ENCODE measurements around the gene SKP1. TPM values are rescaled to one million over a fixed set of nuclear protein-coding genes. Genes with fewer than 3 reads are reported as not detected.
A peak's percentile ranks its signal among the peaks of the same experiment; 100 is the strongest.

The SKP1 gene
- total and polyA plus RNA-seq, 10 of the 15 experiments (the other 5 are each of a cell fraction or from before 2014, with no cell fraction given): 100 to 1,686 (median 519) TPM

DNA sequence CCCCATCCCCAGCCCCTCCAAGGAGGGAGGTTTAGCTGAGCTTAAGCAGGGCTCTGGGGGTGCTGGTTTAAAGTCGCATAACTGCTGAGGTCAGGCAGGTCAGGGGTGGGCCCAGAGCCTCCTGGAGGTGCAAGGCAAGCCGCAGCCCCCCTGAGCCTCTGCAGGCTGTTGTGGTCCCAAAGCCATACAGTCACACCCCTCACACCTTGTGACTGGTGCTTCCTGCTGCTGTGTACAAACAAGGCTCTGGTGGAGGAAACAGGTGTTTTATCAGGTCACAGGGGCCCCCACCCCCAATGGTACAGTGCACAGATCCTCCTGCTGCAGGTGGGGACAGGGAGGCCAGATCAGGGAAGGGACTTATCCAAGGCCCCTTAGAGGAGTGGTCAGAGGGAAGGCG lies 54.2 kb downstream of the SKP1 start:
- peaks cover 2 to 3% of the 10 kb centered on the region in 2 experiments; a peak in 2 of 4 replicates for H3K36me3 ChIP-seq (ENCODE audit: control insufficient read depth in 2 of 2, insufficient read depth in 2 of 2, low read length in 1 of 2)
- in situ Hi-C loops (cut with MboI) (no loop called here), intact Hi-C loops (cut with micrococcal nuclease; ENCODE audit: unreplicated experiment) (no loop called here)
- no peaks in the 10 kb centered on the region for H4K20me1 ChIP-seq (ENCODE audit: control insufficient read depth, insufficient read depth)
- no peak overlapping the region for H3K9ac ChIP-seq (ENCODE audit: control insufficient read depth, insufficient read depth, low read length)
- H3K27ac ChIP-seq (ENCODE audit: control insufficient read depth, insufficient read depth): no peak overlapping the region
- no peaks in the 10 kb centered on the region for H3K27me3 ChIP-seq (replicated peaks in 1 of 2; ENCODE audit: control insufficient read depth in 2 of 2, insufficient read depth in 2 of 2, low read length in 1 of 2)
- RAD21 ChIA-PET (ENCODE audit: unreplicated experiment): interaction anchor here (0.8 to 8.7 kb wide), 5 partner anchors 9 to 51 kb away, joined by 3 to 128 read pairs (median 6); partner anchors contain the start of gene TCF7
- 19% methylated on average over 3 of the region's 3 CpGs for WGBS (ENCODE audit: insufficient coverage, insufficient replicate concordance, low lambda C conversion rate, missing lambda C conversion rate)
- BruUV-seq (replicated peaks): no TSS peak
- H3K4me1 ChIP-seq (ENCODE audit: control insufficient read depth, insufficient read depth, low read length): peaks cover 49% of the 10 kb centered on the region
- POLR2A ChIA-PET: interaction anchor here (0.6 to 19.5 kb wide), 3 partner anchors 8 to 17 kb away, joined by 3 to 291 read pairs (median 102); partner anchors contain the start of gene TCF7
- FAIRE-seq (no peak), DNase-seq (ENCODE audit: low read depth, low spot score) (no peak), ATAC-seq (0 out of 3 replicates have a peak, but pooled peaks have one; percentile 1)
- peaks cover 5% of the 10 kb centered on the region for H3K79me2 ChIP-seq (ENCODE audit: control insufficient read depth, insufficient read depth, low read length)
- no peak overlapping the region for H3K4me3 ChIP-seq
- no peak overlapping the region for H2AFZ ChIP-seq (ENCODE audit: control insufficient read depth, low read depth, low read length)
- H3K9me3 ChIP-seq (replicated peaks; ENCODE audit: control insufficient read depth, insufficient read depth, low read length): no peaks in the 10 kb centered on the region
- SMC1A ChIA-PET (ENCODE audit: uncharacterized antibody, unreplicated experiment): interaction anchor here (0.7 to 1.4 kb wide), 3 partner anchors 16 to 83 kb away, joined by 3 to 4 read pairs (median 3); no protein-coding TSS in a partner anchor
- CTCF ChIA-PET: interaction anchor here (1.5 to 12.1 kb wide), 4 partner anchors 19 to 83 kb away, joined by 6 to 184 read pairs (median 56); no protein-coding TSS in a partner anchor
- H3K4me2 ChIP-seq (ENCODE audit: control insufficient read depth, insufficient read depth): peak overlapping the region; percentile 22; the same call in 1 of the 2 replicates
- TF ChIP-seq, protein P1, sequence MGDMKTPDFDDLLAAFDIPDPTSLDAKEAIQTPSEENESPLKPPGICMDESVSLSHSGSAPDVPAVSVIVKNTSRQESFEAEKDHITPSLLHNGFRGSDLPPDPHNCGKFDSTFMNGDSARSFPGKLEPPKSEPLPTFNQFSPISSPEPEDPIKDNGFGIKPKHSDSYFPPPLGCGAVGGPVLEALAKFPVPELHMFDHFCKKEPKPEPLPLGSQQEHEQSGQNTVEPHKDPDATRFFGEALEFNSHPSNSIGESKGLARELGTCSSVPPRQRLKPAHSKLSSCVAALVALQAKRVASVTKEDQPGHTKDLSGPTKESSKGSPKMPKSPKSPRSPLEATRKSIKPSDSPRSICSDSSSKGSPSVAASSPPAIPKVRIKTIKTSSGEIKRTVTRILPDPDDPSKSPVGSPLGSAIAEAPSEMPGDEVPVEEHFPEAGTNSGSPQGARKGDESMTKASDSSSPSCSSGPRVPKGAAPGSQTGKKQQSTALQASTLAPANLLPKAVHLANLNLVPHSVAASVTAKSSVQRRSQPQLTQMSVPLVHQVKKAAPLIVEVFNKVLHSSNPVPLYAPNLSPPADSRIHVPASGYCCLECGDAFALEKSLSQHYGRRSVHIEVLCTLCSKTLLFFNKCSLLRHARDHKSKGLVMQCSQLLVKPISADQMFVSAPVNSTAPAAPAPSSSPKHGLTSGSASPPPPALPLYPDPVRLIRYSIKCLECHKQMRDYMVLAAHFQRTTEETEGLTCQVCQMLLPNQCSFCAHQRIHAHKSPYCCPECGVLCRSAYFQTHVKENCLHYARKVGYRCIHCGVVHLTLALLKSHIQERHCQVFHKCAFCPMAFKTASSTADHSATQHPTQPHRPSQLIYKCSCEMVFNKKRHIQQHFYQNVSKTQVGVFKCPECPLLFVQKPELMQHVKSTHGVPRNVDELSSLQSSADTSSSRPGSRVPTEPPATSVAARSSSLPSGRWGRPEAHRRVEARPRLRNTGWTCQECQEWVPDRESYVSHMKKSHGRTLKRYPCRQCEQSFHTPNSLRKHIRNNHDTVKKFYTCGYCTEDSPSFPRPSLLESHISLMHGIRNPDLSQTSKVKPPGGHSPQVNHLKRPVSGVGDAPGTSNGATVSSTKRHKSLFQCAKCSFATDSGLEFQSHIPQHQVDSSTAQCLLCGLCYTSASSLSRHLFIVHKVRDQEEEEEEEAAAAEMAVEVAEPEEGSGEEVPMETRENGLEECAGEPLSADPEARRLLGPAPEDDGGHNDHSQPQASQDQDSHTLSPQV (IDR thresholded peaks at IDR 0.05): no peak
- TF ChIP-seq, protein P2, sequence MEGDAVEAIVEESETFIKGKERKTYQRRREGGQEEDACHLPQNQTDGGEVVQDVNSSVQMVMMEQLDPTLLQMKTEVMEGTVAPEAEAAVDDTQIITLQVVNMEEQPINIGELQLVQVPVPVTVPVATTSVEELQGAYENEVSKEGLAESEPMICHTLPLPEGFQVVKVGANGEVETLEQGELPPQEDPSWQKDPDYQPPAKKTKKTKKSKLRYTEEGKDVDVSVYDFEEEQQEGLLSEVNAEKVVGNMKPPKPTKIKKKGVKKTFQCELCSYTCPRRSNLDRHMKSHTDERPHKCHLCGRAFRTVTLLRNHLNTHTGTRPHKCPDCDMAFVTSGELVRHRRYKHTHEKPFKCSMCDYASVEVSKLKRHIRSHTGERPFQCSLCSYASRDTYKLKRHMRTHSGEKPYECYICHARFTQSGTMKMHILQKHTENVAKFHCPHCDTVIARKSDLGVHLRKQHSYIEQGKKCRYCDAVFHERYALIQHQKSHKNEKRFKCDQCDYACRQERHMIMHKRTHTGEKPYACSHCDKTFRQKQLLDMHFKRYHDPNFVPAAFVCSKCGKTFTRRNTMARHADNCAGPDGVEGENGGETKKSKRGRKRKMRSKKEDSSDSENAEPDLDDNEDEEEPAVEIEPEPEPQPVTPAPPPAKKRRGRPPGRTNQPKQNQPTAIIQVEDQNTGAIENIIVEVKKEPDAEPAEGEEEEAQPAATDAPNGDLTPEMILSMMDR (IDR thresholded peaks at IDR 0.05 in 2 of 3, conservative IDR thresholded peaks at IDR 0.05 in 1 of 3; ENCODE audit: control insufficient read depth in 2 of 3, extremely low read depth in 1 of 3, insufficient read depth in 1 of 3, low read depth in 3 of 3, low read length in 3 of 3): no peak
- TF ChIP-seq, protein P3, sequence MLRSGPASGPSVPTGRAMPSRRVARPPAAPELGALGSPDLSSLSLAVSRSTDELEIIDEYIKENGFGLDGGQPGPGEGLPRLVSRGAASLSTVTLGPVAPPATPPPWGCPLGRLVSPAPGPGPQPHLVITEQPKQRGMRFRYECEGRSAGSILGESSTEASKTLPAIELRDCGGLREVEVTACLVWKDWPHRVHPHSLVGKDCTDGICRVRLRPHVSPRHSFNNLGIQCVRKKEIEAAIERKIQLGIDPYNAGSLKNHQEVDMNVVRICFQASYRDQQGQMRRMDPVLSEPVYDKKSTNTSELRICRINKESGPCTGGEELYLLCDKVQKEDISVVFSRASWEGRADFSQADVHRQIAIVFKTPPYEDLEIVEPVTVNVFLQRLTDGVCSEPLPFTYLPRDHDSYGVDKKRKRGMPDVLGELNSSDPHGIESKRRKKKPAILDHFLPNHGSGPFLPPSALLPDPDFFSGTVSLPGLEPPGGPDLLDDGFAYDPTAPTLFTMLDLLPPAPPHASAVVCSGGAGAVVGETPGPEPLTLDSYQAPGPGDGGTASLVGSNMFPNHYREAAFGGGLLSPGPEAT (IDR thresholded peaks at IDR 0.05; ENCODE audit: low read depth): 0 out of 2 replicates have a peak, but pooled peaks have one; percentile 27
- TF ChIP-seq RFX5 (IDR thresholded peaks at IDR 0.05; ENCODE audit: low read depth, low read length) (no peak), HDGF (IDR thresholded peaks at IDR 0.05) (0 out of 2 replicates have a peak, but pooled peaks have one; percentile 45), NR2F1 (conservative IDR thresholded peaks at IDR 0.05) (peak; percentile 75), TCF3 (IDR thresholded peaks at IDR 0.05; ENCODE audit: borderline replicate concordance, insufficient read depth, low read depth, low read length) (0 out of 2 replicates have a peak, but pooled peaks have one; percentile 23), DPF2 (IDR thresholded peaks at IDR 0.05) (0 out of 2 replicates have a peak, but pooled peaks have one; percentile 26), MTA2 (IDR thresholded peaks at IDR 0.05; ENCODE audit: low read depth) (peak; percentile 39; the same call in 1 of the 2 replicates)
- TF ChIP-seq, protein P4, sequence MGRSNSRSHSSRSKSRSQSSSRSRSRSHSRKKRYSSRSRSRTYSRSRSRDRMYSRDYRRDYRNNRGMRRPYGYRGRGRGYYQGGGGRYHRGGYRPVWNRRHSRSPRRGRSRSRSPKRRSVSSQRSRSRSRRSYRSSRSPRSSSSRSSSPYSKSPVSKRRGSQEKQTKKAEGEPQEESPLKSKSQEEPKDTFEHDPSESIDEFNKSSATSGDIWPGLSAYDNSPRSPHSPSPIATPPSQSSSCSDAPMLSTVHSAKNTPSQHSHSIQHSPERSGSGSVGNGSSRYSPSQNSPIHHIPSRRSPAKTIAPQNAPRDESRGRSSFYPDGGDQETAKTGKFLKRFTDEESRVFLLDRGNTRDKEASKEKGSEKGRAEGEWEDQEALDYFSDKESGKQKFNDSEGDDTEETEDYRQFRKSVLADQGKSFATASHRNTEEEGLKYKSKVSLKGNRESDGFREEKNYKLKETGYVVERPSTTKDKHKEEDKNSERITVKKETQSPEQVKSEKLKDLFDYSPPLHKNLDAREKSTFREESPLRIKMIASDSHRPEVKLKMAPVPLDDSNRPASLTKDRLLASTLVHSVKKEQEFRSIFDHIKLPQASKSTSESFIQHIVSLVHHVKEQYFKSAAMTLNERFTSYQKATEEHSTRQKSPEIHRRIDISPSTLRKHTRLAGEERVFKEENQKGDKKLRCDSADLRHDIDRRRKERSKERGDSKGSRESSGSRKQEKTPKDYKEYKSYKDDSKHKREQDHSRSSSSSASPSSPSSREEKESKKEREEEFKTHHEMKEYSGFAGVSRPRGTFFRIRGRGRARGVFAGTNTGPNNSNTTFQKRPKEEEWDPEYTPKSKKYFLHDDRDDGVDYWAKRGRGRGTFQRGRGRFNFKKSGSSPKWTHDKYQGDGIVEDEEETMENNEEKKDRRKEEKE (IDR thresholded peaks at IDR 0.05): no peak
- TF ChIP-seq, protein P5, sequence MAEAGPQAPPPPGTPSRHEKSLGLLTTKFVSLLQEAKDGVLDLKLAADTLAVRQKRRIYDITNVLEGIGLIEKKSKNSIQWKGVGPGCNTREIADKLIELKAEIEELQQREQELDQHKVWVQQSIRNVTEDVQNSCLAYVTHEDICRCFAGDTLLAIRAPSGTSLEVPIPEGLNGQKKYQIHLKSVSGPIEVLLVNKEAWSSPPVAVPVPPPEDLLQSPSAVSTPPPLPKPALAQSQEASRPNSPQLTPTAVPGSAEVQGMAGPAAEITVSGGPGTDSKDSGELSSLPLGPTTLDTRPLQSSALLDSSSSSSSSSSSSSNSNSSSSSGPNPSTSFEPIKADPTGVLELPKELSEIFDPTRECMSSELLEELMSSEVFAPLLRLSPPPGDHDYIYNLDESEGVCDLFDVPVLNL (IDR thresholded peaks at IDR 0.05; ENCODE audit: low read depth, low read length): no peak

Data from GM12878 (cell line).